H9 (cell line): Measurements from ENCODE around the gene CCN5. TPM values are rescaled to one million over a fixed set of nuclear protein-coding genes. Genes with fewer than 3 reads are reported as not detected.

Experiments
- DNase-seq: peaks from one replicate; pipeline ENCODE4 v3.0.0-alpha.2; 2017
- H2AFZ ChIP-seq: one replicate; pipeline ENCODE4 v1.6.1; 2013; ENCODE audit warnings: mild to moderate bottlenecking, low read length, control low read depth, moderate library complexity
- H2AK5ac ChIP-seq: 2 replicates; pipeline ENCODE4 v1.6.1; 2013; ENCODE audit warnings: low read length, control low read depth, mixed read lengths; ENCODE audit not compliant: insufficient read length
- H2BK120ac ChIP-seq: one replicate; pipeline ENCODE4 v1.6.1; 2013; ENCODE audit warnings: low read depth, mild to moderate bottlenecking, low read length, control low read depth, inconsistent platforms; ENCODE audit not compliant: poor library complexity, severe bottlenecking
- H2BK12ac ChIP-seq: 2 replicates; pipeline ENCODE4 v1.6.1; 2013; ENCODE audit warnings: low read length, control low read depth, mixed read lengths, low read depth; ENCODE audit not compliant: insufficient read length
- H2BK15ac ChIP-seq: 2 replicates; pipeline ENCODE4 v1.6.1; 2013; ENCODE audit warnings: low read depth, low read length, control low read depth
- H2BK20ac ChIP-seq: one replicate; pipeline ENCODE4 v1.6.1; 2013; ENCODE audit warnings: low read depth, mild to moderate bottlenecking, low read length, control low read depth, inconsistent platforms; ENCODE audit not compliant: poor library complexity, severe bottlenecking
- H2BK5ac ChIP-seq: 2 replicates; pipeline ENCODE4 v1.6.1; 2013; ENCODE audit warnings: low read length, control low read depth, mixed read lengths; ENCODE audit not compliant: insufficient read length
- H3K14ac ChIP-seq: 2 replicates; pipeline ENCODE4 v1.6.1; 2013; ENCODE audit warnings: low read length, control low read depth; ENCODE audit not compliant: insufficient read depth
- H3K18ac ChIP-seq: 2 replicates; pipeline ENCODE4 v1.6.1; 2013; ENCODE audit warnings: low read depth, mild to moderate bottlenecking, mixed read lengths, low read length, control low read depth; ENCODE audit not compliant: insufficient read length
- H3K23ac ChIP-seq: 2 replicates; pipeline ENCODE4 v1.6.1; 2013; ENCODE audit warnings: low read length, control low read depth, mixed read lengths, low read depth; ENCODE audit not compliant: insufficient read length
- H3K23me2 ChIP-seq: 2 replicates; pipeline ENCODE4 v1.6.1; 2013; ENCODE audit warnings: low read depth, mild to moderate bottlenecking, mixed read lengths, low read length, control low read depth; ENCODE audit not compliant: insufficient read length, poor library complexity, severe bottlenecking
- H3K27ac ChIP-seq: 2 replicates; pipeline ENCODE4 v1.5.1; 2013; ENCODE audit warnings: low read length, control low read depth, mixed read lengths, low read depth; ENCODE audit not compliant: insufficient read length
- H3K27me3 ChIP-seq: 2 replicates; pipeline ENCODE4 v1.6.1; 2013; ENCODE audit warnings: low read length, control low read depth, inconsistent platforms; ENCODE audit not compliant: insufficient read depth
- H3K4ac ChIP-seq: 2 replicates; pipeline ENCODE4 v1.6.1; 2013; ENCODE audit warnings: low read depth, mild to moderate bottlenecking, control low read depth, inconsistent platforms, low read length, moderate library complexity
- H3K4me1 ChIP-seq: 2 replicates; pipeline ENCODE4 v1.6.1; 2013; ENCODE audit warnings: low read length, control low read depth, inconsistent platforms; ENCODE audit not compliant: insufficient read depth
- H3K4me2 ChIP-seq: 2 replicates; pipeline ENCODE4 v1.6.1; 2013; ENCODE audit warnings: low read length, control low read depth, mixed read lengths; ENCODE audit not compliant: insufficient read length, insufficient read depth
- H3K56ac ChIP-seq: 2 replicates; pipeline ENCODE4 v1.6.1; 2013; ENCODE audit warnings: low read depth, mild to moderate bottlenecking, mixed read lengths, low read length, control low read depth; ENCODE audit not compliant: insufficient read length
- H3K79me1 ChIP-seq: 2 replicates; pipeline ENCODE4 v1.6.1; 2013; ENCODE audit warnings: low read depth, mild to moderate bottlenecking, moderate library complexity, low read length, control low read depth, inconsistent platforms; ENCODE audit not compliant: insufficient read depth, poor library complexity, severe bottlenecking
- H3K79me2 ChIP-seq: 2 replicates; pipeline ENCODE4 v1.6.1; 2013; ENCODE audit warnings: low read length, control low read depth, inconsistent platforms; ENCODE audit not compliant: insufficient read depth
- H3K9ac ChIP-seq: 2 replicates; pipeline ENCODE4 v1.6.1; 2013; ENCODE audit warnings: low read length, control low read depth, mixed read lengths; ENCODE audit not compliant: insufficient read length; ENCODE audit errors: extremely low read depth
- H3K9me3 ChIP-seq: one replicate; pipeline ENCODE4 v1.6.1; 2013; ENCODE audit warnings: low read depth, low read length, inconsistent platforms; ENCODE audit not compliant: control insufficient read depth
- H3T11ph ChIP-seq: one replicate; pipeline ENCODE4 v1.6.1; 2013; ENCODE audit warnings: mild to moderate bottlenecking, low read length, control low read depth, inconsistent platforms
- H4K20me1 ChIP-seq: one replicate; pipeline ENCODE4 v1.6.1; 2013; ENCODE audit not compliant: control insufficient read depth, insufficient read length, insufficient read depth
- H4K5ac ChIP-seq: 2 replicates; pipeline ENCODE4 v1.6.1; 2013; ENCODE audit warnings: low read depth, mild to moderate bottlenecking, mixed read lengths, low read length, control low read depth; ENCODE audit not compliant: insufficient read length
- H4K8ac ChIP-seq: replicated peaks from 2 replicates; pipeline ENCODE4 v1.6.1; 2013; ENCODE audit warnings: low read length, control low read depth, mixed read lengths, low read depth; ENCODE audit not compliant: insufficient read length
- H4K91ac ChIP-seq: 2 replicates; pipeline ENCODE4 v1.6.1; 2013; ENCODE audit warnings: low read depth, mild to moderate bottlenecking, moderate library complexity, mixed read lengths, low read length, control low read depth; ENCODE audit not compliant: insufficient read length
- H3K27ac Mint-ChIP-seq, 3 experiments: 2 replicates in 2 of 3; 3 replicates in 1 of 3; pipeline ENCODE4 v1.8.0; 2020 to 2021; ENCODE audit warnings: mixed read lengths in 3 of 3, mild to moderate bottlenecking in 1 of 3, moderate library complexity in 1 of 3
- H3K27me3 Mint-ChIP-seq: 2 replicates; pipeline ENCODE4 v1.8.0; 2021; ENCODE audit warnings: low read depth, mild to moderate bottlenecking, moderate library complexity, mixed read lengths
- H3K36me3 Mint-ChIP-seq, 3 experiments: 2 replicates in 2 of 3; 3 replicates in 1 of 3; pipeline ENCODE4 v1.8.0; 2020 to 2021; ENCODE audit warnings: low read depth in 3 of 3, mixed read lengths in 3 of 3; ENCODE audit not compliant: insufficient read depth in 1 of 3
- H3K4me1 Mint-ChIP-seq, 2 experiments: 2 replicates each; pipeline ENCODE4 v1.8.0; 2020; ENCODE audit warnings: mixed read lengths in 2 of 2
- H3K4me3 Mint-ChIP-seq, 2 experiments: 2 replicates in 1 of 2; 3 replicates in 1 of 2; pipeline ENCODE4 v1.8.0; 2020 to 2021; ENCODE audit warnings: mild to moderate bottlenecking in 2 of 2, mixed read lengths in 2 of 2, moderate library complexity in 1 of 2
- H3K9me3 Mint-ChIP-seq, 2 experiments: 2 replicates in 1 of 2; 3 replicates in 1 of 2; pipeline ENCODE4 v1.8.0; 2020; ENCODE audit warnings: mild to moderate bottlenecking in 2 of 2, mixed read lengths in 2 of 2, moderate library complexity in 1 of 2
- CTCF ChIP-seq: fragments of 200-600 bp; sonication (generic); conservative IDR thresholded peaks from 3 replicates; pipeline ENCODE4 v1.8.0; 2021; ENCODE audit warnings: antibody characterized with exemption, mild to moderate bottlenecking
- WGBS: extraction: QIAGEN DNeasy Blood & Tissue Kit; methylation state at CpG from one replicate; pipeline ENCODE4 v1.1.7; 2013; ENCODE audit warnings: missing lambda C conversion rate, low lambda C conversion rate, mixed read lengths; ENCODE audit not compliant: insufficient read length; ENCODE audit errors: extremely low coverage; 5-methylcytosine and 5-hydroxymethylcytosine counted together
- total RNA-seq: library from RNA; stranded (reverse); gene quantifications from 2 replicates; pipeline ENCODE4 v1.2.1, GENCODE V29; 2021

The CCN5 gene
- total RNA-seq, 1 experiment from 2014 or later: not detected

DNA sequence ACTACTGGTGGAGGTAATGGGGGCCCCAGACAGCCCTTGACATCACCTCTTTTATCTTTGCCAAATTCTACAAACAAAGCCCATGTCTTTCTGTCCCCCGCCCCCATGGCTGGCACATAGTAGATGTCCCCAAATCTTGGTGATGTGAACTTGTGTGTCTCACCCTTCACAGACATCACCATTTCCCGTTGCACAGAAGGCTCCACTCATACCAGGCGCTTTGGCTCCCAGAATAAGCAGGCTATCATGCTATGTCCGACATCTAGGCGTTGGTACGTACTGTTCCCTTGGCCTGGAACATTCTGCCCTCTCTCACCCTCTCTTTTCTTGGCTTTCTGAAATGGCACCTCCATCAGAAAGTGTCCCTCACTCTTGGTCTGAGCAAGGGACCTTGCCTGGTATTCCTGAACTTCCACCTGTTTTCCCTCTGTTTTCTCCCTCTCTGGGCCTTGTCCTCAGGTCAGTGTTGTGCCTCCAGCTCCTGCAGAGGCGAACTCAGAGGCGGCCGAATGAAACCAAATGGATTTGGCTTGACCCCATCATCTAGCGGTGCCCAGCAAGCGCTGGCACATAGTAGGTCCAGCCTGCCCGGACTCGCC, 968 bp upstream of the CCN5 start:
- Histone ChIP-seq H3K23ac (no peak overlapping the region), H4K91ac (no peak overlapping the region), H2AFZ (no peak overlapping the region), H3K27me3 (no peaks in the 10 kb centered on the region), H3K9ac (no peak overlapping the region), H2BK5ac (no peak overlapping the region), H2BK20ac (no peak overlapping the region), H3K18ac (no peak overlapping the region), H3K27ac (no peak overlapping the region), H4K5ac (no peak overlapping the region), H3K56ac (no peak overlapping the region), H3K4me1 (no peaks in the 10 kb centered on the region), H4K20me1 (no peaks in the 10 kb centered on the region), H2BK120ac (no peak overlapping the region), H4K8ac (no peak overlapping the region), H3K23me2 (no peaks in the 10 kb centered on the region), H3K4ac (no peak overlapping the region), H3K9me3 (no peaks in the 10 kb centered on the region), H2BK15ac (no peak overlapping the region), H3K4me2 (no peak overlapping the region), H3K79me2 (no peaks in the 10 kb centered on the region), H3K79me1 (no peaks in the 10 kb centered on the region), H2AK5ac (no peak overlapping the region), H3T11ph (no peak overlapping the region), H2BK12ac (no peak overlapping the region), H3K14ac (no peak overlapping the region)
- Mint-ChIP-seq H3K4me1 (no peaks in the 10 kb centered on the region), H3K36me3 (no peaks in the 10 kb centered on the region), H3K9me3 (no peaks in the 10 kb centered on the region), H3K27ac (peak overlapping the region in 1 of 3 experiments; percentile 22; a peak in 3 of 7 replicates), H3K4me3 (no peak overlapping the region), H3K27me3 (no peaks in the 10 kb centered on the region; the same call in 1 of the 2 replicates)
- DNase-seq: no peak
- no CpG with 5 or more reads among the region's 13 CpGs for WGBS
- TF ChIP-seq CTCF: no peak
